GM18526 (cell line): Measurements from ENCODE around the gene C1QL2.

Experiments used
- POLR2A ChIP-seq: IDR thresholded peaks from 3 replicates; pipeline ENCODE4 v1.6.1; 2011; ENCODE audit not compliant: insufficient read length; ENCODE audit errors: extremely low read depth

C1QL2 gene

GRCh38 chr2:119169717-119170116, 11.2 kb upstream of the C1QL2 start:
- no peak for TF ChIP-seq POLR2A

- TF ChIP-seq POLR2A = no peak
These were observed 1.9 kb upstream of the C1QL2 start for GRCh38 chr2:119160361-119160990.

GRCh38 chr2:119157850-119158511, 570 bp downstream of the C1QL2 start:
- no peak for TF ChIP-seq POLR2A

- TF ChIP-seq POLR2A = no peak
These were observed 1.4 kb downstream of the C1QL2 start for GRCh38 chr2:119156891-119157773.

- TF ChIP-seq POLR2A = no peak
These were observed 2.3 kb downstream of the C1QL2 start for GRCh38 chr2:119156105-119156890.

GRCh38 chr2:119155633-119156032, 2.9 kb downstream of the C1QL2 start:
- no peak for TF ChIP-seq POLR2A

- TF ChIP-seq POLR2A = no peak
These were observed 4.5 kb downstream of the C1QL2 start for GRCh38 chr2:119154076-119154475.

GRCh38 chr2:119149611-119150010, 8.9 kb downstream of the C1QL2 start:
- no peak for TF ChIP-seq POLR2A

GRCh38 chr2:119147776-119148715, 10.5 kb downstream of the C1QL2 start:
- TF ChIP-seq POLR2A = no peak

GRCh38 chr2:119144806-119145205, 13.7 kb downstream of the C1QL2 start:
- no peak for TF ChIP-seq POLR2A

- no peak for TF ChIP-seq POLR2A
These were observed 15.7 kb downstream of the C1QL2 start for GRCh38 chr2:119142824-119143223.

GRCh38 chr2:119137502-119137901, 21.0 kb downstream of the C1QL2 start:
- TF ChIP-seq POLR2A = no peak

GRCh38 chr2:119136872-119137271, 21.7 kb downstream of the C1QL2 start:
- TF ChIP-seq POLR2A = no peak

- TF ChIP-seq POLR2A = no peak
These were observed 22.5 kb downstream of the C1QL2 start for GRCh38 chr2:119136093-119136492.

- no peak for TF ChIP-seq POLR2A
These were observed 23.8 kb downstream of the C1QL2 start for GRCh38 chr2:119134775-119135174.

- no peak for TF ChIP-seq POLR2A
These were observed 31.9 kb downstream of the C1QL2 start for GRCh38 chr2:119126650-119127049.
